ENCODE measurements around the gene DOCK4.
"Not testable (repeated sequence)": the region's sequence is repeated elsewhere in the genome, so short reads cannot be mapped to it uniquely, and the experiment has no call there.

DOCK4 gene

DNA sequence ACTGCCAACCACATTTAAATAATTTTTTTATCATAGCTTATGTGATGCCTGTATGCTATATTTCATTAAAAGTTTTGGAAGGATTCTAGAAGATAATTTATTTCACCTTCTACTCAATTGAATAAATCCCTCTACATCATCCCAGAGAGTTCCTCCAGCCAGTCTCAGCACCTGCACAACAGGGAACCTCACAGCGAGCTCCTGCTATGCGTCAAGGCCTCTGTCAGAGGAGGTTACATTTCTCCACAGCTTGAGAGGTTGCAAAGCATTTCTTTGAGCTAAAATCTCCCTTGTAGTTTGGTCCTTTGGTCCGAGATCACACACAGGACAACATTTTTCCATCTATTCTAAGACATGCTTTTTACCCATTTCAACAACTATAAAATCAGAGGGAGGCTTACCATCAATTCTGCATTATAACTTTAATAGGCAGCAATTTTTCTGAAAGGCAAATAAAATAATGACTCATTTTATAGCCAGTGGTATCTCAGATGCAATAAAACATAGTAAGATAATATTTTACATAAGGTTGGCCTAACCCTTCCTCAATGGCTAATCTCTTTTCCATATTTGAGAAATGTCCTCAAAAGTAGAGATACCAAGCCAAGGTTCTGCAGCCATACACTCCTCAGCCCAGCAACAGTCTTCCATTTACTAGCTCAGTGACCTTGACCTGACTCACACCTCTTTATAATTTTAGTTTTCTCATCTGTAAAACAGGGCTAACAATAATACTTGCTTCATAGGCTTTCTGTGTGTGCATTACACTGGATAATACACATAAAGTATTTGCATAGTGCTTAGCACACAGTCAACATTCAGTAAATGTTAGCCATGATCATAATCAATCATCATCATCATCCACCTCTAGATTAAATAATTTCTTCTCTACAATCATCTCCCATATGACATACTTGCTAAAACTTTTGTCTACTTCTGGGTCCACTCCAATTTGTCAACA lies 68.8 kb downstream of the DOCK4 start:
- Histone ChIP-seq H3K4me3 (ENCODE audit: low read length) (no peak overlapping the region), H3K9me3 (ENCODE audit: control insufficient read depth, low read length) (no peaks in the 10 kb centered on the region), H3K4me1 (ENCODE audit: control insufficient read depth, insufficient read depth, low read length) (no peaks in the 10 kb centered on the region), H3K9ac (ENCODE audit: low read length) (no peak overlapping the region), H3K27me3 (replicated peaks; ENCODE audit: control insufficient read depth, insufficient read depth, low read length) (no peaks in the 10 kb centered on the region), H3K36me3 (ENCODE audit: control insufficient read depth, insufficient read depth, low read length, severe bottlenecking) (no peaks in the 10 kb centered on the region)
- DNase-seq (ENCODE audit: low read depth): no peak

- Histone ChIP-seq H3K4me1 (ENCODE audit: control insufficient read depth, insufficient read depth, low read length) (no peaks in the 10 kb centered on the region), H3K9me3 (ENCODE audit: control insufficient read depth, low read length) (no peaks in the 10 kb centered on the region), H3K36me3 (ENCODE audit: control insufficient read depth, insufficient read depth, low read length, severe bottlenecking) (no peaks in the 10 kb centered on the region), H3K27me3 (replicated peaks; ENCODE audit: control insufficient read depth, insufficient read depth, low read length) (no peaks in the 10 kb centered on the region), H3K4me3 (ENCODE audit: low read length) (no peak overlapping the region), H3K9ac (ENCODE audit: low read length) (no peak overlapping the region)
- DNase-seq (ENCODE audit: low read depth): no peak
Measured at GRCh38 chr7:112136271-112137008, 69.8 kb downstream of the DOCK4 start.

DNA sequence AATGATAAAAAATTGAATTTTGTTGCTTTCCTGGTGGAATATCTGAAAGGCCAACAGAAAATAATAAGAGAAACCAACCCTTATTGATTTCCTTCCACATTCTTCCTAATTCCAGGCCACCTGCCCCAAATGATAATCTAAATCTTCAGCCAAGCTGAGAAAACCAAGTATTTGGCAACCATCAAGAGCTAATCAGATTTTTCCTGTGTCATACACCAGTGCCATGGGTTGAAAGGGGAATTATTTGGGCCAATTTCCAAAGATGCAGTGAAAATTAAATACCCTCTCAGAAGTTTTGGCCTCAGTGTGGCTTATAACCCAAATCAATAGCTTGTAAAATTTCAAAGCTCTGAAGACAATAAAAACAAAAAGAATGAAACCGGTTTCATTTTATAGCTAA lies 70.4 kb downstream of the DOCK4 start:
- Histone ChIP-seq H3K9ac (ENCODE audit: low read length) (no peak overlapping the region), H3K4me3 (ENCODE audit: low read length) (no peak overlapping the region), H3K9me3 (ENCODE audit: control insufficient read depth, low read length) (no peaks in the 10 kb centered on the region), H3K27me3 (replicated peaks; ENCODE audit: control insufficient read depth, insufficient read depth, low read length) (no peaks in the 10 kb centered on the region), H3K36me3 (ENCODE audit: control insufficient read depth, insufficient read depth, low read length, severe bottlenecking) (no peaks in the 10 kb centered on the region), H3K4me1 (ENCODE audit: control insufficient read depth, insufficient read depth, low read length) (no peaks in the 10 kb centered on the region)
- no peak for DNase-seq (ENCODE audit: low read depth)

GRCh38 chr7:112134039-112134438 lies 72.2 kb downstream of the DOCK4 start:
- no peaks in the 10 kb centered on the region for H3K4me1 ChIP-seq (ENCODE audit: control insufficient read depth, insufficient read depth, low read length)
- H3K9ac ChIP-seq (ENCODE audit: low read length): no peak overlapping the region
- H3K27me3 ChIP-seq (replicated peaks; ENCODE audit: control insufficient read depth, insufficient read depth, low read length): no peaks in the 10 kb centered on the region
- H3K36me3 ChIP-seq (ENCODE audit: control insufficient read depth, insufficient read depth, low read length, severe bottlenecking): no peaks in the 10 kb centered on the region
- no peak for DNase-seq (ENCODE audit: low read depth)
- no peaks in the 10 kb centered on the region for H3K9me3 ChIP-seq (ENCODE audit: control insufficient read depth, low read length)
- no peak overlapping the region for H3K4me3 ChIP-seq (ENCODE audit: low read length)

- Histone ChIP-seq H3K9ac (ENCODE audit: low read length) (no peak overlapping the region), H3K27me3 (replicated peaks; ENCODE audit: control insufficient read depth, insufficient read depth, low read length) (no peaks in the 10 kb centered on the region), H3K36me3 (ENCODE audit: control insufficient read depth, insufficient read depth, low read length, severe bottlenecking) (no peaks in the 10 kb centered on the region), H3K9me3 (ENCODE audit: control insufficient read depth, low read length) (no peaks in the 10 kb centered on the region), H3K4me1 (ENCODE audit: control insufficient read depth, insufficient read depth, low read length) (no peaks in the 10 kb centered on the region), H3K4me3 (ENCODE audit: low read length) (no peak overlapping the region)
- no peak for DNase-seq (ENCODE audit: low read depth)
Measured at GRCh38 chr7:112133328-112133727, 72.9 kb downstream of the DOCK4 start.

DNA sequence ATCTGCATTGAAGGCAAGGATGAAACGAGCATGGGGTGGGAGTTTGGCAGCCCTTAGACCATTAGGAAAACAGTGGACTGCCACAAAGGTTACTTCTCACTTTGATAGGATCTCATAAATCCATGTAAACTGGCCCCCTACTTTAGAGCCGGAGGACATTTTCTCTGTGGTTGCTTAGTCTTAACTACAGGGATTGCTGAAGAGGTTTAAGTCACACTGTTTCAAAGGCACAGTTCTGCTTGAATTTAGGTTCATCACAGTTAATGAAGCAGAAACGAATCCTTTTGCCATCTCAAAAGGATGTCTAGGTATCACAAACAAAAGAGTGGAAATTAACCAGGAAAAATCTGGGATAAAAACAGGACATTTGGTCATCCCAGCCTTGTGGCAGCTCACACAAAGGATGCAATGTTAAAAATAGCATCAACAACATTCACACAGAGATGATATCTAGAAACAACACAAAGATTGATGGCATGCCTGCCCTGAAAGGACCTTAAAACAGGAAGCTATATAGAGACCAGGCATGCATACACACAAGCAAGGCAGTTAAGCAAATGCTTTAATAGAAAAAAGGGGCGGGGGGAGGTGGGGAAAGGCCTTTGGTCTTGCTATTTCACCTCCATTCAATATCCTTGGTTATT lies 74.0 kb downstream of the DOCK4 start:
- no peak overlapping the region for H3K4me3 ChIP-seq (ENCODE audit: low read length)
- H3K9me3 ChIP-seq (ENCODE audit: control insufficient read depth, low read length): no peaks in the 10 kb centered on the region
- no peak overlapping the region for H3K9ac ChIP-seq (ENCODE audit: low read length)
- no peaks in the 10 kb centered on the region for H3K4me1 ChIP-seq (ENCODE audit: control insufficient read depth, insufficient read depth, low read length)
- no peaks in the 10 kb centered on the region for H3K27me3 ChIP-seq (replicated peaks; ENCODE audit: control insufficient read depth, insufficient read depth, low read length)
- H3K36me3 ChIP-seq (ENCODE audit: control insufficient read depth, insufficient read depth, low read length, severe bottlenecking): no peaks in the 10 kb centered on the region
- no peak for DNase-seq (ENCODE audit: low read depth)

GRCh38 chr7:112130729-112131410 lies 75.3 kb downstream of the DOCK4 start:
- H3K9me3 ChIP-seq (ENCODE audit: control insufficient read depth, low read length): no peaks in the 10 kb centered on the region
- no peak overlapping the region for H3K9ac ChIP-seq (ENCODE audit: low read length)
- H3K27me3 ChIP-seq (replicated peaks; ENCODE audit: control insufficient read depth, insufficient read depth, low read length): no peaks in the 10 kb centered on the region
- DNase-seq (ENCODE audit: low read depth): no peak
- no peak overlapping the region for H3K4me3 ChIP-seq (ENCODE audit: low read length)
- no peaks in the 10 kb centered on the region for H3K36me3 ChIP-seq (ENCODE audit: control insufficient read depth, insufficient read depth, low read length, severe bottlenecking)
- H3K4me1 ChIP-seq (ENCODE audit: control insufficient read depth, insufficient read depth, low read length): no peaks in the 10 kb centered on the region

DNA sequence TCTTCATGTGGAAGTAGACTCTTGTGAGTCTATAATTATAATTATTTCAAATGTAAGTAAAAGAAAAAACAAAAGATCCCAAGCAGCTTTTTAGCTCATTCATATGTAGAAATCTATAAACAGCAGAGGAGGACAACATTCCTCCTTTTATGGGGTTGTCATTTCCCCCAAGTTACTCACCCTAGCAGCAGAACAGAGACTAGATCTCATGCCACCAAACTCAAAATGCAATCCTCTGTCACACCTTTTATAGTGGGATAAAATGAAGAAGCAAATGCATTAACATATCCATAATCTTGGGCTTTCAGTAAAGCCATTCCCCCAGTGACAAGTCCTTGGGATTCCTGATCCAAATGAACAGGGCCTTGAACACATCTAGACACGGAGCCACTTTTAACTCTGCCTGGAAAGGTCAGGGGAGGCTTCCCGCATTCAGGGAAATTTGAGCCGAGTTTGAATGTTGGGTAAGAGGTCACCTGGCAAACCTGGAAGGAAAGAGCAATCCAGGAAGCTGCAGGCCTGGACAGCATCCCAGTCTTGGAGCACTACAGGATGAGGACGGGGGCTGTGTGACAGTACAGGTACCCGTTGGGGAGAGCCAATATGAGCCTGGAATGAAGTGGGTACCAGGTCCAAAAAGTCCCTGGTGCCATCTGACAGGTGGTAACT lies 76.4 kb downstream of the DOCK4 start:
- H3K9ac ChIP-seq (ENCODE audit: low read length): no peak overlapping the region
- H3K4me1 ChIP-seq (ENCODE audit: control insufficient read depth, insufficient read depth, low read length): no peaks in the 10 kb centered on the region
- no peak for DNase-seq (ENCODE audit: low read depth)
- H3K4me3 ChIP-seq (ENCODE audit: low read length): no peak overlapping the region
- no peaks in the 10 kb centered on the region for H3K9me3 ChIP-seq (ENCODE audit: control insufficient read depth, low read length)
- H3K36me3 ChIP-seq (ENCODE audit: control insufficient read depth, insufficient read depth, low read length, severe bottlenecking): no peaks in the 10 kb centered on the region
- no peaks in the 10 kb centered on the region for H3K27me3 ChIP-seq (replicated peaks; ENCODE audit: control insufficient read depth, insufficient read depth, low read length)

DNA sequence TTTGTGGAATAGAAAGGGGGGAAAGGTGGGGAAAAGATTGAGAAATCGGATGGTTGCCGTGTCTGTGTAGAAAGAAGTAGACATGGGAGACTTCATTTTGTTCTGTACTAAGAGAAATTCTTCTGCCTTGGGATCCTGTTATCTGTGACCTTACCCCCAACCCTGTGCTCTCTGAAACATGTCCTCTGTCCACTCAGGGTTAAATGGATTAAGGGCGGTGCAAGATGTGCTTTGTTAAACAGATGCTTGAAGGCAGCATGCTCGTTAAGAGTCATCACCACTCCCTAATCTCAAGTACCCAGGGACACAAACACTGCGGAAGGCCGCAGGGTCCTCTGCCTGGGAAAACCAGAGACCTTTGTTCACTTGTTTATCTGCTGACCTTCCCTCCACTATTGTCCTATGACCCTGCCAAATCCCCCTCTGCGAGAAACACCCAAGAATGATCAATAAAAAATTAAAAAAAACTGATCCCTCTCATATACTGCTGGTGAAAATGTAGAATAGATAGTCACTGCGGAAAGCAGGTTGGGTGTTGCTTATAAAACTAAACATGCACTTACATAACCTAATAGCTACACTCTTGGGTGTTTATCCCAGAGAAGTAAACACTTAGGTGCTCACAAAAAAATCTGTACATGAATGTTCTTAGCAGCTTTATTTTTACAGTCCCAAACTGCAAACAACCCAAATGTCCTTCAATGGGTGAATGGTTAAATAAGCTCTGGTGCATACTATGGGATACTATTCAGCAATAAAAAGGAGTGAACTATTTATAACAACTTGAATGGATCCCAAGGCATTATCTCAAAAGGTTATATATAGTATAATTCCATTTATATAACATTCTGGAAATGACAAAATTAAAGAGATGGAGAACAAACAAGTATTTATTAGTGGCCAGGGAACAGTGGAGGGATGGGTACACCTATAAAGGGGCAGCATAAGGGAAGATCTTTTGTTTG lies 77.5 kb downstream of the DOCK4 start:
- H3K9me3 ChIP-seq (ENCODE audit: control insufficient read depth, low read length); H3K9ac ChIP-seq (ENCODE audit: low read length); DNase-seq (ENCODE audit: low read depth); H3K4me1 ChIP-seq (ENCODE audit: control insufficient read depth, insufficient read depth, low read length); H3K4me3 ChIP-seq (ENCODE audit: low read length); H3K27me3 ChIP-seq (replicated peaks; ENCODE audit: control insufficient read depth, insufficient read depth, low read length); H3K36me3 ChIP-seq (ENCODE audit: control insufficient read depth, insufficient read depth, low read length, severe bottlenecking): not testable (repeated sequence)

DNA sequence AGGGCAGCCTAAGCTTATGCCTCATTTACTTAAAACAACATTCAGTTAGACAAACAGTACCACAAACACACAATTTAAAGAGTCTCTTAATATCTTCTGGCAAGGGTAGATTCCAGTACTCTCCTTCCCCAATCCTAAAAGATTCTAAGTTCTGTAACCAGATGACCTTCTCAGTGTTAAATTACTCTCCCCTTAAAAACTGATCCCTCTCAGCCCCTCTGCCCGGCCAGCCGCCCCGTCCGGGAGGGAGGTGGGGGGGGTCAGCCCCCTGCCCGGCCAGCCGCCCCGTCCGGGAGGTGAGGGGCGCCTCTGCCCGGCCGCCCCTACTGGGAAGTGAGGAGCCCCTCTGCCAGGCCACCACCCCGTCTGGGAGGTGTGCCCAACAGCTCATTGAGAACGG lies 78.2 kb downstream of the DOCK4 start:
- not testable (repeated sequence) for H3K27me3 ChIP-seq (replicated peaks; ENCODE audit: control insufficient read depth, insufficient read depth, low read length); H3K36me3 ChIP-seq (ENCODE audit: control insufficient read depth, insufficient read depth, low read length, severe bottlenecking); H3K9me3 ChIP-seq (ENCODE audit: control insufficient read depth, low read length); H3K4me1 ChIP-seq (ENCODE audit: control insufficient read depth, insufficient read depth, low read length); DNase-seq (ENCODE audit: low read depth); H3K4me3 ChIP-seq (ENCODE audit: low read length); H3K9ac ChIP-seq (ENCODE audit: low read length)
